GM21737 (cell line): ENCODE results near the gene ZNRF1.
"Not testable (repeated sequence)": the region's sequence is repeated elsewhere in the genome, so short reads cannot be mapped to it uniquely, and the experiment has no call there.

Source experiments
- ATAC-seq: cut with Tn5 transposase; IDR thresholded peaks from one replicate; pipeline ENCODE4 v1.9.1; 2021; ENCODE audit warnings: mild to moderate bottlenecking, moderate library complexity; ENCODE audit not compliant: unreplicated experiment

Gene ZNRF1

GRCh38 chr16:75000481-75001081, 1.8 kb downstream of the ZNRF1 start:
- no peak for ATAC-seq

- ATAC-seq: no peak
Measured at GRCh38 chr16:75002474-75002873, 3.6 kb downstream of the ZNRF1 start.

GRCh38 chr16:75003931-75004330, 5.1 kb downstream of the ZNRF1 start:
- ATAC-seq: no peak

GRCh38 chr16:75004460-75004859, 5.6 kb downstream of the ZNRF1 start:
- ATAC-seq: no peak

DNA sequence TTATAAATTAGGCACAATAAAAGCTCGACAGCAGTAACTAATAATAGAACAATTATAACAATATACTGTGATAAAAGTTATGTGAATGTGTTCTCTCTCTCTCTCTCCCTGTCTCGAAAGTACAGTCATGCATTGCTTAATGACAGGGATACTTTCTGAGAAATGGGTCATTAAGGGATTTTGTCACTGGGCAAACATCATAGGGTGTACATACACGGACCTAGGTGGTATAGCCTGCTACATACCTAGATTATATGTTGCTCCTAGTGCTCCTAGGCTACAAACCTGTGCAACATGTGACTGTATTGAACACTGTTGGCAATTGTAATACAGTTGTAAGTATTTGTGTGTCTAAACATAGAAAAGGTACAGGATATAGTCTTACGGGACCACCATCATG, 6.9 kb downstream of the ZNRF1 start:
- no peak for ATAC-seq

DNA sequence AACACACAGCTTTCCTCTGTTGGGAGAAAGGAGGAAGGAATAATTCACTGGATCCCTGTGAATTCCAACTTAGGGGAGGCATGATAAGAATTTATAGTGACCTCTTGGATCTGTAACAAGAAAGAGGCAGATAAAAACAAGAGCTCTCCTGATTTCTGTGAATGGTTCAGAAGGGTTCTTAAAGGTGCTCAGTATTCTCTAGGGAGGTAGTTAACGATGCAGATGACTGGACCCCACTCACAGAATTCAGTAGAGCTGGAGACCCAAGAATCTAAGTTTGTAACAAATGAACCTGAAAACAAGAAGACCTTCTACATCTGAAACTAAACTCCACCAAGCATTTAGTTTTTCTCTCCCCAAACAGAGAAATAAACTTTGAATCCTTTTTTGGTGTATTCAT, 8.6 kb downstream of the ZNRF1 start:
- no peak for ATAC-seq

GRCh38 chr16:75010427-75010826, 11.6 kb downstream of the ZNRF1 start:
- ATAC-seq: no peak

GRCh38 chr16:75011634-75012307, 12.9 kb downstream of the ZNRF1 start:
- peak; percentile 69 for ATAC-seq

- no peak for ATAC-seq
Measured at GRCh38 chr16:75012380-75013081, 13.7 kb downstream of the ZNRF1 start.

GRCh38 chr16:75013123-75013522, 14.3 kb downstream of the ZNRF1 start:
- not testable (repeated sequence) for ATAC-seq

DNA sequence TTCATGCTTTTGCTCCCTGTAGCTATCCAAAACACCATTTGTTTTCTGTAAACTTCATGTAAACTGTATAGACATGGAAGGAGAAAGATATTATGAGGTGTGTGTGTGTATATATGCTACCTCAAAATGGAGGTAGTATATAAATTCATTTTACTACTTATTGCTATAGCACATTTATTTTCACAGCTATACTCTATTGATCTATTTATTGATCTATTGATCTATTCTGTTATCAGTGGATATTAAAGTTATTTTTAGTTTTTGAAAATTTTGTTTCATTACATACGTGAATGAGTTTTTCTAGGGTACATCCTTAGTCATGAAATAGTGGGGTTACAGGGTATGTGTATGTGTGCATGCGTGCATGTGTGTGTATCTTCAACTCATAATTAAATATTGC, 15.5 kb downstream of the ZNRF1 start:
- ATAC-seq: no peak

- not testable (repeated sequence) for ATAC-seq
Measured at GRCh38 chr16:75016451-75017081, 17.7 kb downstream of the ZNRF1 start.

DNA sequence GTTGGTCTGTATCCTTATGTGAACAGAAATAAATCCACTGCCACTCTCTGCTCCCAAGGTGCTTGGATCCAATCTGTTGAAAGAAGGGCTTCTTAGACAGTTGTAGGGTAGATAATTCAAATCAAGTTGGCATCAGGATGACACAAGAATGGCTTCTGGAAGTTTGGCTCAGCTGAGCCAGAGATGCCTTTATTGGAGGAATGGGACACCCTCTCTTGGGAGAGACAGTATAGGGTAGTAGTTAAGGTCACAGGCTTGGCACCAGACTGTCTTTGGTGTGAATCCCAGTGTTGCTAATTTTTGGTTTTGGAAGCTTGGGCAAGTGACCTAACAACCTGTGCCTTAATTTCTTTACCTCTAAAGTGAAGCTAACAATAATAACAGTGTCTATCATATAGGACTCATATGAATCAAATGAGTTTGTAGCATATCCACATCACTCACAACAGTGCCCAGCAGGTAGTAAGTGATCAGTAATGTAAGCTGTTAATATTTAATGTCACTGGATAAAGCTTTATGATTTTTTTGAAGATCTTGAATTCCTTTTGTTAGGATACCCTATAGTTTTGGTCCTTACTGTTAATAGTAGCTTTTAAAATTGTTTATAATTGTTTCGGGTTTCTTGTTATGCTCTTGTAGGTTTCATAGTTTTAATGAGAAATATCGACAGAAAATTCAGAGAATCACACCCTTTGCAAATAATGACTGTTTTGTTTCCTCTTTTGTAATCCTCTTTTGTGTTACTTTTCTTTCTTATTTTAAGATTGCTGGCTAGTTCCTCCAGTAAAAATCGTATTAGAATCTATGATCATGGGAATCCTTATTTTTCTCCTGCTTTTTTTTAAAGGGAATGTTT, 19.1 kb downstream of the ZNRF1 start:
- no peak for ATAC-seq

GRCh38 chr16:75019007-75019406, 20.2 kb downstream of the ZNRF1 start:
- ATAC-seq: no peak

DNA sequence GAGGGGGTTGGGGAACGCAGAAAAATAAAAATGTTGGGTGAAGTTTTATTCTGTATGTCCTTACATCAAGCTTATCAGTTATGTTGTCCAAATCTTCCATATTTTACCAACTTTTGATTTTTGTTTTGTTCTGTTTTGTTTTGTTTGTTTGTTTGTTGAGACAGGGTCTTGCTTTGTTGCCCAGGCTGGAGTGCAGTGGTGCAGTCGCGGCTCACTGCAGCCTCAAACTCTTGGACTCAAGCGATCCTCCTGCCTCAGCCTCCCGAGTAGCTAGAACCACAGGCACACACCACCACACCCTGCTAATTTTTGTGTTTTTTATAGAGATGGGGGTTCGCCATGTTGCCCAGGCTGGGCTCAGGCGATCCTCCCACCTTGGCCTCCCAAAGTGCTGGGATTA, 20.8 kb downstream of the ZNRF1 start:
- no peak for ATAC-seq

- no peak for ATAC-seq
Measured at GRCh38 chr16:75021410-75021809, 22.6 kb downstream of the ZNRF1 start.

DNA sequence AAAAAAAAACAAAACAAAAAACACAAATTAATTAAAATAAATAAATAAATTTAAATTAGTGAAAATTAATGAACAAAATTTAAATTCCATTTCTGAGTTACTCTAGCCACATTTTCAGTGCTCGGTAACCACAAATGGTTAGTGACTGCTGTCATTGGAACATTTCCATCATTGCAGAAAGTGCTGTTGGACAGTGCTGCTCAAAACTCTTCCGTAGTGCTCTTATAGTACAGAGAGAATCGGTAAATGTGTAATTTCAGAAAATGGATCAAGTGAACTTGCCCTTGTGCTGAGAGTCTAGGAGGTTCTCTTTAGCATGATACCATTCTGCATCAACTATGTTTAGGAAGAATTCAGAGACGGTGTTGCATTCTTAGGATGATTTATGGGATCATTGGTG, 23.7 kb downstream of the ZNRF1 start:
- no peak for ATAC-seq

DNA sequence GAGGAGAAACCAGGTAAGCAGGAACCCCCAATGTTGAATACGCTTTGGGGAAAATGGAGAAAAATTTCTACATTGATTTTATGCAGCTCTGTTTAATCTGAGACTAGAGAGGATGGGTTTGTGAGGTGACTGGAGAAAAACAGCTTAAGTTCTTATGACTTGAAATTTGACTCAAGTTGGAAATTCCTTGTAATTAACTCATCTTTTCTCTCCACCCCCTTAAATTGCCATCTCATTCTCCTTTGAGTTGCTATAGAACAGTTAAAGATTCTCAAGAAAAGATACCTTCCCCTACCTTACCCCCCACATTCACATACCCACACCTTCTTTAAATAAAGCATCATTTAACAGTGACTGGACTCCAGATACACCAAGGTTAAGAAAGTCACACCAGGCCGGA, 24.2 kb downstream of the ZNRF1 start:
- no peak for ATAC-seq

DNA sequence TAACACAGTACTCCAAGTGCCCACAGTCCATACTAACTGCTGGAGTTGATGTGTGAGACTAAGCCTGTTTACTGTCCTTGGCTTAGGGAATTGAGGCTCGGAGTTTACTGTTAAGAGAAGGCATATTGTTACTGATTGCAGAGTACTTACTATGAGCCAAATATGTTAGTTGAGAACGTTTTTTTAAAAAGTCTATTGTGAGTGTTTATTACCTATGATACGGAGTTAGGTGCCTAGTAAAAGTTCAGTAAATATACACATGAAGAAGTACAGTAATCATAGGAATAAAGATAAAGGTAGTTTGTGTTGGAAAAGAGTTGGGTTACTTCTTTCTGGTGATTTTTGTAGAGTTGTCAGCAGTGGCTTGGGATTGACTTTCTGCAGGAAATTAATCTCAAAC, 25.4 kb downstream of the ZNRF1 start:
- no peak for ATAC-seq

DNA sequence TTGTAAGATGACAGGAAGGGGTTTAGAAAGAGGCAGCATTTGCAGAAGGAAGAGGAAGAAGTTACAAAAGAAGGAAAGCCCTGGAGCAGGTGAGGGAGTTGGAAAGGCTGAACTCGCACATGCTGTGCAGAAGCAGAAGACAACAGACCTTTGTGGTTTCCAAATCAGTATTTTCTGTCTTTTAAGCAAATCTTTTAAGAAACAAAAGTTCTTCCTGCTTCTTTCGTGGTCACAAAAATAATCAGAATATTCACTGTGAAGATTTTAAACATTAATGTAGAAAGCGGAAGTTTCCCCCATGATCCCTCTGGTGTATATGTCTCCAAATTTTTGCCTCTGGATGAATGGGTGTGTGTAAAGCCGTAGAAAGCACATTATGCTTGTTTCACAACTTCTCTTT, 25.8 kb downstream of the ZNRF1 start:
- no peak for ATAC-seq

DNA sequence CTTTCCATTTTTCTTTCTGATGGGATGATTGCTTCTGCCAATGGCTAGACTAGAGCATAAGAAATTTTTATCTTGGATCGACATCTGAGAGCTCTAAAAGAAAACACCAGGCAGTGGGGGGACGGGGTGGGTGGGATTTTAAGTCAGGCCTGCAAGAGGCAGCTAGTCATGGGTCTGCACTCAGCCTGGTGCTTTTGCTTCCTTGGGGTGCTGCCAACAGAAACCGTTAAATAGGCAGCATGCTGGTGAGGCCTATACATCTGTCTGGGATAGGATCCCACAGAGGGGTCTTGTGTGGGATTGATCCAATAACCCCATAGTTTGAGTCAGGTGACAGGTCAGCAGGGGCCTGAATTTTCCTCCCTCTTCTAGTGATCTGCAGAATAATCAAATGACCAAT, 26.9 kb downstream of the ZNRF1 start:
- ATAC-seq: no peak
